Liver (tissue), 3 donors: Measurements from ENCODE around the gene PTPRD.

Experiments used
- CTCF ChIP-seq: fragments of 150-350 bp; IDR thresholded peaks from 2 replicates; pipeline ENCODE4 v1.5.1; 2017; ENCODE audit warnings: improper control_type of control experiment, low read depth, low read length; ENCODE audit not compliant: missing input control
- FOXA1 ChIP-seq: IDR thresholded peaks from 2 replicates; pipeline ENCODE4 v1.6.1; 2016; ENCODE audit warnings: antibody characterized with exemption
- GABPA ChIP-seq, 2 donors: IDR thresholded peaks in 1 of 2; conservative IDR thresholded peaks in 1 of 2; 2 replicates each; pipeline ENCODE4 v1.6.1; 2016; ENCODE audit warnings: antibody characterized with exemption in 2 of 2, mild to moderate bottlenecking in 1 of 2, moderate library complexity in 1 of 2
- REST ChIP-seq: IDR thresholded peaks from 2 replicates; pipeline ENCODE4 v1.6.1; 2016; ENCODE audit warnings: antibody characterized with exemption, mild to moderate bottlenecking
- TAF1 ChIP-seq: conservative IDR thresholded peaks from 2 replicates; pipeline ENCODE4 v1.6.1; 2016; ENCODE audit warnings: antibody characterized with exemption, mild to moderate bottlenecking
- YY1 ChIP-seq: IDR thresholded peaks from 2 replicates; pipeline ENCODE4 v1.6.1; 2016; ENCODE audit warnings: antibody characterized with exemption, mild to moderate bottlenecking
- TF ChIP-seq, protein P1 (sequence below): IDR thresholded peaks from 2 replicates; pipeline ENCODE4 v1.6.1; 2016; ENCODE audit warnings: antibody characterized with exemption
- donor health status: healthy.
- donor health status: healthy.

DNA sequence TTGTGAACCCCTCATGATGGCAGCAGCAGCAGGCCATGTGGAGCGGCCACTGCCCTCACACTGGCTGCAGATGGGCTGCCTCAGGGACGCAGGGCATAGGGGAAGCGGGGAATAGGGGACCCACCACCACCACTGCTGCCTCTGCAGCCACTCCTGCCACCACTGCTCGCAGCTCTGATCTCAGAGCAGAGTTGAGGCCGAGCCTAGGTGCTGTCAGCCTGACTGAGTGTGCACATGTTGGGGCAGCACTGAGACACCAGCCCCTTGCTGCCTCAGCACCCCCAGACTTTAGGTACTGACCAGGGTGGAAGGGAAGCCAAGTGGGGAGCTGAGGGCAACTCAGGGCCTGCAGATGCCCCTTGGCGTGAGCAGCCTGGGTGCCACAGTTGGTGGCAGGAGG lies 1969.3 kb downstream of the PTPRD start:
- TF ChIP-seq CTCF (no peak), REST (no peak), GABPA (IDR thresholded peaks at IDR 0.05 in 1 of 2, conservative IDR thresholded peaks at IDR 0.05 in 1 of 2) (no peak), FOXA1 (no peak), TAF1 (no peak), YY1 (no peak)
- TF ChIP-seq, protein P1, sequence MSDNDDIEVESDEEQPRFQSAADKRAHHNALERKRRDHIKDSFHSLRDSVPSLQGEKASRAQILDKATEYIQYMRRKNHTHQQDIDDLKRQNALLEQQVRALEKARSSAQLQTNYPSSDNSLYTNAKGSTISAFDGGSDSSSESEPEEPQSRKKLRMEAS = no peak
